HepG2 (cell line): ENCODE measurements around the gene ETS1. TPM values are rescaled to one million over a fixed set of nuclear protein-coding genes. Genes with fewer than 3 reads are reported as not detected.

Source experiments
- ATAC-seq: fragments of 200-7000 bp; cut with Tn5 transposase; 3 replicates; pipeline ENCODE4 v1.9.1; 2020; ENCODE audit warnings: mild to moderate bottlenecking, moderate library complexity
- BruUV-seq: library from RNA; stranded (reverse); fragments of 400-500 nt; replicated peaks from 2 replicates; lab custom pipeline; 2021; lab: Mats Ljungman, UMichigan
- CTCF ChIA-PET: fragments of 300-600 bp; formaldehyde crosslinking; extraction: SDS; loops from one replicate; lab custom pipeline; 2021; ENCODE audit warnings: low total read pairs, inconsistent platforms, low intra/inter-chr PET ratio; lab: Yijun Ruan, JAX
- POLR2A ChIA-PET: fragments of 350-600 bp; sonication (Branson Sonifier 250); formaldehyde crosslinking; loops from one replicate; lab custom pipeline; 2020; ENCODE audit warnings: antibody characterized with exemption, inconsistent platforms; lab: Yijun Ruan, JAX
- DNase-seq: peaks from one replicate; pipeline ENCODE4 v3.0.0-alpha.2; 2015; ENCODE audit warnings: low spot score
- FAIRE-seq: peaks from 3 replicates; lab custom pipeline; 2011; peaks lifted over from hg19 to GRCh38; lab: Jason Lieb, UNC
- H2AFZ ChIP-seq: one replicate; pipeline ENCODE4 v1.6.1; 2011; ENCODE audit warnings: low read length, inconsistent platforms
- H3K27ac ChIP-seq: fragments of 300-600 bp; 3 replicates; pipeline ENCODE4 v1.8.0; 2011; ENCODE audit warnings: mixed run types, mild to moderate bottlenecking, mixed read lengths, low read length, inconsistent platforms; ENCODE audit not compliant: insufficient read depth; ENCODE audit errors: extremely low read length
- H3K27me3 ChIP-seq, 2 experiments: fragments of 200-600 bp in 1 of 2; 2 replicates in 1 of 2; 3 replicates in 1 of 2; pipeline versions ENCODE4 v1.6.0 to v1.8.0; 2011; ENCODE audit warnings: low read length in 2 of 2, mild to moderate bottlenecking in 2 of 2, moderate library complexity in 2 of 2, inconsistent platforms in 1 of 2; ENCODE audit not compliant: insufficient read depth in 2 of 2, control insufficient read depth in 1 of 2
- H3K36me3 ChIP-seq, 2 experiments: fragments of 200-600 bp in 1 of 2; replicated peaks in 1 of 2; 2 replicates in 1 of 2; 3 replicates in 1 of 2; pipeline versions ENCODE4 v1.5.1 to v1.8.0; 2011; ENCODE audit warnings: low read length in 2 of 2, inconsistent platforms in 1 of 2; ENCODE audit not compliant: insufficient read depth in 2 of 2, control insufficient read depth in 1 of 2
- H3K4me1 ChIP-seq: 2 replicates; pipeline ENCODE4 v1.5.1; 2012; ENCODE audit warnings: low read length, inconsistent platforms; ENCODE audit not compliant: insufficient read depth
- H3K4me2 ChIP-seq: 2 replicates; pipeline ENCODE4 v1.6.0; 2011; ENCODE audit warnings: low read depth, low read length, inconsistent platforms
- H3K4me3 ChIP-seq, 3 experiments: fragments of 200-600 bp in 1 of 3; sonication (generic), shearing (Covaris generic) in 1 of 3; replicated peaks in 1 of 3; 2 replicates each; pipeline ENCODE4 v1.5.1; 2011 to 2016; ENCODE audit warnings: low read length in 3 of 3, inconsistent platforms in 2 of 3, low read depth in 2 of 3, mild to moderate bottlenecking in 2 of 3, control low read depth in 1 of 3, mixed read lengths in 1 of 3; ENCODE audit not compliant: insufficient read depth in 1 of 3
- H3K79me2 ChIP-seq: one replicate; pipeline ENCODE4 v1.6.1; 2011; ENCODE audit warnings: low read length, inconsistent platforms; ENCODE audit not compliant: insufficient read depth
- H3K9ac ChIP-seq: 2 replicates; pipeline ENCODE4 v1.6.0; 2011; ENCODE audit warnings: mild to moderate bottlenecking, low read depth, low read length, inconsistent platforms; ENCODE audit not compliant: insufficient read depth
- H3K9me3 ChIP-seq: 2 replicates; pipeline ENCODE4 v1.5.1; 2012; ENCODE audit warnings: mild to moderate bottlenecking, low read length
- H4K20me1 ChIP-seq: 2 replicates; pipeline ENCODE4 v1.6.0; 2011; ENCODE audit warnings: inconsistent platforms, mild to moderate bottlenecking, low read length, moderate library complexity; ENCODE audit not compliant: insufficient read depth
- ARHGAP35 ChIP-seq: sonication (generic); formaldehyde crosslinking; IDR thresholded peaks from 2 replicates; pipeline ENCODE4 v1.9.0; 2022; ENCODE audit warnings: mild to moderate bottlenecking, inconsistent platforms, moderate library complexity, missing genetic modification reagents, borderline replicate concordance
- FOXK1 ChIP-seq: sonication (generic); formaldehyde crosslinking; IDR thresholded peaks from 2 replicates; pipeline ENCODE4 v1.4.0; 2020; ENCODE audit warnings: low read depth, missing genetic modification reagents, borderline replicate concordance
- FOXO1 ChIP-seq: sonication (generic); formaldehyde crosslinking; IDR thresholded peaks from 2 replicates; pipeline ENCODE4 v1.4.0; 2020; ENCODE audit warnings: missing genetic modification reagents
- ISL2 ChIP-seq: sonication (generic); formaldehyde crosslinking; IDR thresholded peaks from 2 replicates; pipeline ENCODE4 v1.5.0; 2020; ENCODE audit warnings: missing genetic modification reagents
- NR2C2 ChIP-seq: sonication (generic); formaldehyde crosslinking; IDR thresholded peaks from 2 replicates; pipeline ENCODE4 v1.4.0; 2020; ENCODE audit warnings: missing genetic modification reagents, mild to moderate bottlenecking, moderate library complexity, borderline replicate concordance
- PLRG1 ChIP-seq: fragments of 450-650 bp; conservative IDR thresholded peaks from 2 replicates; pipeline ENCODE4 v1.6.1; 2016
- RNF219 ChIP-seq: sonication (generic); formaldehyde crosslinking; IDR thresholded peaks from 2 replicates; pipeline ENCODE4 v1.5.0; 2020; ENCODE audit warnings: mild to moderate bottlenecking, missing genetic modification reagents
- SAFB2 ChIP-seq: sonication (generic); formaldehyde crosslinking; IDR thresholded peaks from 2 replicates; pipeline ENCODE4 v1.5.1; 2020; ENCODE audit warnings: missing genetic modification reagents, low read depth, mild to moderate bottlenecking, borderline replicate concordance
- ZBTB14 ChIP-seq: sonication (generic); formaldehyde crosslinking; IDR thresholded peaks from 2 replicates; pipeline ENCODE4 v1.4.0; 2020; ENCODE audit warnings: missing genetic modification reagents
- ZBTB7B ChIP-seq: sonication (generic); formaldehyde crosslinking; IDR thresholded peaks from 2 replicates; pipeline ENCODE4 v1.4.0; 2020; ENCODE audit warnings: missing genetic modification reagents
- ZC3H4 ChIP-seq: sonication (generic); formaldehyde crosslinking; IDR thresholded peaks from 2 replicates; pipeline ENCODE4 v1.4.0; 2020; ENCODE audit warnings: missing genetic modification reagents, borderline replicate concordance
- ZNF546 ChIP-seq: sonication (generic); formaldehyde crosslinking; conservative IDR thresholded peaks from 2 replicates; pipeline ENCODE4 v1.8.1; 2023; ENCODE audit warnings: mild to moderate bottlenecking, missing genetic modification reagents
- ZNF703 ChIP-seq: sonication (generic); formaldehyde crosslinking; IDR thresholded peaks from 2 replicates; pipeline ENCODE4 v1.5.1; 2020; ENCODE audit warnings: missing genetic modification reagents, mild to moderate bottlenecking, moderate library complexity, borderline replicate concordance
- ZNF747 ChIP-seq: sonication (generic); formaldehyde crosslinking; IDR thresholded peaks from 2 replicates; pipeline ENCODE4 v1.8.1; 2023; ENCODE audit warnings: missing genetic modification reagents, mild to moderate bottlenecking, borderline replicate concordance
- WGBS: methylation state at CpG from one replicate; pipeline ENCODE4 v1.1.6; 2017; ENCODE audit warnings: low lambda C conversion rate; 5-methylcytosine and 5-hydroxymethylcytosine counted together
- in situ Hi-C: cut with HindIII; loops from 2 replicates; pipeline ENCODE4 v1.10.0; 2017; ENCODE audit warnings: low pct_unique_long_range_greater_than_20kb; ENCODE audit not compliant: extremely low pct_ligation_motif_present
- intact Hi-C: fragments of 100-400 bp; cut with micrococcal nuclease; formaldehyde crosslinking; loops from one replicate; pipeline ENCODE4 v1.10.0; 2022; ENCODE audit not compliant: unreplicated experiment
- polyA plus RNA-seq, 8 experiments: library from polyadenylated mRNA; depleted of rRNA in 3 of 8; stranded (reverse) in 7 of 8; unstranded in 1 of 8; fragments of >200 nt; fragmentation: Illumina TruSeq in 4 of 8; extraction: Trizol in 4 of 8; gene quantifications; 2 replicates each; pipeline versions ENCODE4 v1.2.1 to v1.2.3, GENCODE V29; 2011 to 2016; ENCODE audit warnings: low read depth in 4 of 8, missing spikeins in 1 of 8, mixed read lengths in 1 of 8; ENCODE audit not compliant: insufficient read depth in 1 of 8
- total RNA-seq, 5 experiments: library from RNA; depleted of rRNA; stranded (reverse); fragments of >200 nt; fragmentation: Illumina TruSeq; extraction: Trizol; gene quantifications; 2 replicates each; pipeline ENCODE4 v1.2.3, GENCODE V29; 2016; ENCODE audit warnings: low read depth in 1 of 5
- TF ChIP-seq, protein P1 (sequence below): sonication (generic); formaldehyde crosslinking; IDR thresholded peaks from 2 replicates; pipeline ENCODE4 v1.4.0; 2020; ENCODE audit warnings: missing genetic modification reagents
- TF ChIP-seq, protein P2 (sequence below): sonication (generic); formaldehyde crosslinking; IDR thresholded peaks from 2 replicates; pipeline ENCODE4 v1.5.0; 2020; ENCODE audit warnings: missing genetic modification reagents

Gene ETS1
- total and polyA plus RNA-seq, 2 of the 13 experiments (the other 11 are each of a cell fraction or from before 2014, with no cell fraction given) = 0.18 to 0.34 TPM

- no peak for FAIRE-seq
- DNase-seq = no peak
- POLR2A ChIA-PET = no interaction called here
- H4K20me1 ChIP-seq = no peaks in the 10 kb centered on the region
- H3K4me3 ChIP-seq = no peak overlapping the region
- WGBS = 0% methylated on average over 1 of the region's 1 CpG
- H2AFZ ChIP-seq = no peak overlapping the region
- in situ Hi-C loops (no loop called here), intact Hi-C loops (no loop called here)
- peaks cover 0 to 8% of the 10 kb centered on the region in 2 experiments; a peak in 1 of 5 replicates for H3K27me3 ChIP-seq
- TF ChIP-seq RNF219 = no peak
- TF ChIP-seq ZNF747 = no peak
- TF ChIP-seq, protein P1, sequence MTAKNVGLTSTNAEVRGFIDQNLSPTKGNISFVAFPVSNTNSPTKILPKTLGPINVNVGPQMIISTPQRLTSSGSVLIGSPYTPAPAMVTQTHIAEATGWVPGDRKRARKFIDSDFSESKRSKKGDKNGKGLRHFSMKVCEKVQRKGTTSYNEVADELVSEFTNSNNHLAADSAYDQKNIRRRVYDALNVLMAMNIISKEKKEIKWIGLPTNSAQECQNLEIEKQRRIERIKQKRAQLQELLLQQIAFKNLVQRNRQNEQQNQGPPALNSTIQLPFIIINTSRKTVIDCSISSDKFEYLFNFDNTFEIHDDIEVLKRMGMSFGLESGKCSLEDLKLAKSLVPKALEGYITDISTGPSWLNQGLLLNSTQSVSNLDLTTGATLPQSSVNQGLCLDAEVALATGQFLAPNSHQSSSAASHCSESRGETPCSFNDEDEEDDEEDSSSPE (CRISPR knock-in tag) = no peak
- no peak for TF ChIP-seq ARHGAP35
- TF ChIP-seq ZNF703 (CRISPR knock-in tag) = no peak
- TF ChIP-seq SAFB2 = no peak
- TF ChIP-seq PLRG1 = no peak
- no peak for TF ChIP-seq NR2C2 (CRISPR knock-in tag)
- TF ChIP-seq ISL2 (CRISPR knock-in tag) = no peak
- TF ChIP-seq FOXO1 (CRISPR knock-in tag) = no peak
- TF ChIP-seq ZNF546 (CRISPR knock-in tag) = no peak
- no peak for TF ChIP-seq ZC3H4 (CRISPR knock-in tag)
- TF ChIP-seq ZBTB7B (CRISPR knock-in tag) = no peak
- TF ChIP-seq ZBTB14 (CRISPR knock-in tag) = no peak
- TF ChIP-seq FOXK1 (CRISPR knock-in tag) = no peak
- TF ChIP-seq, protein P2, sequence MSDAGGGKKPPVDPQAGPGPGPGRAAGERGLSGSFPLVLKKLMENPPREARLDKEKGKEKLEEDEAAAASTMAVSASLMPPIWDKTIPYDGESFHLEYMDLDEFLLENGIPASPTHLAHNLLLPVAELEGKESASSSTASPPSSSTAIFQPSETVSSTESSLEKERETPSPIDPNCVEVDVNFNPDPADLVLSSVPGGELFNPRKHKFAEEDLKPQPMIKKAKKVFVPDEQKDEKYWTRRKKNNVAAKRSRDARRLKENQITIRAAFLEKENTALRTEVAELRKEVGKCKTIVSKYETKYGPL (CRISPR knock-in tag) = no peak
- no peaks in the 10 kb centered on the region for H3K36me3 ChIP-seq
- no peaks in the 10 kb centered on the region for H3K4me1 ChIP-seq
- ATAC-seq = no peak
- H3K79me2 ChIP-seq = no peaks in the 10 kb centered on the region
- H3K27ac ChIP-seq = no peak overlapping the region
- CTCF ChIA-PET = no interaction called here
- no peak overlapping the region for H3K4me2 ChIP-seq
- no TSS peak for BruUV-seq
- no peak overlapping the region for H3K9ac ChIP-seq
- H3K9me3 ChIP-seq = no peaks in the 10 kb centered on the region
Observed at GRCh38 chr11:128588093-128588492, 735 bp upstream of the ETS1 start.
